Trophoblast cell (in vitro differentiated cells and primary cell): ENCODE measurements around the gene EPX.

Experiments used
- DNase-seq, 2 donors: peaks; one replicate each; pipeline ENCODE4 v3.0.0-alpha.2; 2016
- H2AFZ ChIP-seq: 2 replicates; pipeline ENCODE4 v1.6.1; 2013; ENCODE audit warnings: low read length, moderate library complexity, mild to moderate bottlenecking; ENCODE audit not compliant: insufficient read depth, poor library complexity
- H2AK5ac ChIP-seq: 2 replicates; pipeline ENCODE4 v1.6.1; 2013; ENCODE audit warnings: mild to moderate bottlenecking, low read length
- H2BK120ac ChIP-seq: 2 replicates; pipeline ENCODE4 v1.6.1; 2013; ENCODE audit warnings: low read length, mild to moderate bottlenecking, moderate library complexity; ENCODE audit not compliant: insufficient read depth, poor library complexity
- H2BK12ac ChIP-seq: 2 replicates; pipeline ENCODE4 v1.6.1; 2013; ENCODE audit warnings: mild to moderate bottlenecking, low read length, moderate library complexity
- H2BK5ac ChIP-seq: 2 replicates; pipeline ENCODE4 v1.6.1; 2013; ENCODE audit warnings: low read length, low read depth, moderate library complexity, mild to moderate bottlenecking; ENCODE audit not compliant: poor library complexity
- H3K14ac ChIP-seq: 2 replicates; pipeline ENCODE4 v1.6.1; 2013; ENCODE audit warnings: mild to moderate bottlenecking, low read length
- H3K18ac ChIP-seq: 2 replicates; pipeline ENCODE4 v1.6.1; 2013; ENCODE audit warnings: mild to moderate bottlenecking, low read length
- H3K23ac ChIP-seq: 2 replicates; pipeline ENCODE4 v1.6.1; 2013; ENCODE audit warnings: low read length
- H3K27ac ChIP-seq: 2 replicates; pipeline ENCODE4 v1.5.1; 2013; ENCODE audit warnings: low read depth, mild to moderate bottlenecking, inconsistent platforms, low read length, moderate library complexity
- H3K27me3 ChIP-seq: 2 replicates; pipeline ENCODE4 v1.6.1; 2013; ENCODE audit warnings: inconsistent platforms, mild to moderate bottlenecking, low read length, moderate library complexity; ENCODE audit not compliant: insufficient read depth
- H3K36me3 ChIP-seq, 2 experiments: 1 replicate in 1 of 2; 2 replicates in 1 of 2; pipeline ENCODE4 v1.6.1; 2013; ENCODE audit warnings: low read length in 2 of 2, mild to moderate bottlenecking in 2 of 2, moderate library complexity in 1 of 2; ENCODE audit not compliant: insufficient read depth in 2 of 2, control insufficient read depth in 1 of 2
- H3K4ac ChIP-seq: 2 replicates; pipeline ENCODE4 v1.6.1; 2013; ENCODE audit warnings: low read depth, mild to moderate bottlenecking, low read length, moderate library complexity
- H3K4me1 ChIP-seq, 2 experiments: 1 replicate in 1 of 2; 2 replicates in 1 of 2; pipeline ENCODE4 v1.6.1; 2013; ENCODE audit warnings: low read length in 2 of 2, mild to moderate bottlenecking in 2 of 2, moderate library complexity in 1 of 2; ENCODE audit not compliant: insufficient read depth in 2 of 2, control insufficient read depth in 1 of 2
- H3K4me2 ChIP-seq: 2 replicates; pipeline ENCODE4 v1.6.1; 2013; ENCODE audit warnings: inconsistent platforms, mild to moderate bottlenecking, low read length, moderate library complexity
- H3K4me3 ChIP-seq: 2 replicates; pipeline ENCODE4 v1.5.1; 2013; ENCODE audit warnings: mild to moderate bottlenecking, low read depth, low read length, inconsistent platforms
- H3K79me1 ChIP-seq: one replicate; pipeline ENCODE4 v1.6.1; 2013; ENCODE audit warnings: low read length
- H3K79me2 ChIP-seq: 2 replicates; pipeline ENCODE4 v1.6.1; 2013; ENCODE audit warnings: low read length, mild to moderate bottlenecking; ENCODE audit not compliant: control insufficient read depth, insufficient read depth, poor library complexity
- H3K9ac ChIP-seq: 2 replicates; pipeline ENCODE4 v1.6.1; 2013; ENCODE audit warnings: mild to moderate bottlenecking, low read length
- H3K9me3 ChIP-seq: 2 replicates; pipeline ENCODE4 v1.6.1; 2013; ENCODE audit warnings: low read depth, mild to moderate bottlenecking, control low read depth, inconsistent platforms, low read length; ENCODE audit not compliant: insufficient read depth
- H4K12ac ChIP-seq: 2 replicates; pipeline ENCODE4 v1.6.1; 2013; ENCODE audit warnings: low read depth, mild to moderate bottlenecking, low read length, moderate library complexity
- H4K8ac ChIP-seq: 2 replicates; pipeline ENCODE4 v1.6.1; 2013; ENCODE audit warnings: low read depth, mild to moderate bottlenecking, low read length, moderate library complexity
- H4K91ac ChIP-seq: one replicate; pipeline ENCODE4 v1.6.1; 2013; ENCODE audit warnings: low read depth, mild to moderate bottlenecking, low read length, moderate library complexity
- WGBS: extraction: QIAGEN DNeasy Blood & Tissue Kit; methylation state at CpG from one replicate; pipeline ENCODE4 v1.1.7; 2013; ENCODE audit warnings: missing lambda C conversion rate; ENCODE audit not compliant: insufficient read length, insufficient coverage; ENCODE audit errors: extremely low coverage; 5-methylcytosine and 5-hydroxymethylcytosine counted together

Gene EPX

DNA sequence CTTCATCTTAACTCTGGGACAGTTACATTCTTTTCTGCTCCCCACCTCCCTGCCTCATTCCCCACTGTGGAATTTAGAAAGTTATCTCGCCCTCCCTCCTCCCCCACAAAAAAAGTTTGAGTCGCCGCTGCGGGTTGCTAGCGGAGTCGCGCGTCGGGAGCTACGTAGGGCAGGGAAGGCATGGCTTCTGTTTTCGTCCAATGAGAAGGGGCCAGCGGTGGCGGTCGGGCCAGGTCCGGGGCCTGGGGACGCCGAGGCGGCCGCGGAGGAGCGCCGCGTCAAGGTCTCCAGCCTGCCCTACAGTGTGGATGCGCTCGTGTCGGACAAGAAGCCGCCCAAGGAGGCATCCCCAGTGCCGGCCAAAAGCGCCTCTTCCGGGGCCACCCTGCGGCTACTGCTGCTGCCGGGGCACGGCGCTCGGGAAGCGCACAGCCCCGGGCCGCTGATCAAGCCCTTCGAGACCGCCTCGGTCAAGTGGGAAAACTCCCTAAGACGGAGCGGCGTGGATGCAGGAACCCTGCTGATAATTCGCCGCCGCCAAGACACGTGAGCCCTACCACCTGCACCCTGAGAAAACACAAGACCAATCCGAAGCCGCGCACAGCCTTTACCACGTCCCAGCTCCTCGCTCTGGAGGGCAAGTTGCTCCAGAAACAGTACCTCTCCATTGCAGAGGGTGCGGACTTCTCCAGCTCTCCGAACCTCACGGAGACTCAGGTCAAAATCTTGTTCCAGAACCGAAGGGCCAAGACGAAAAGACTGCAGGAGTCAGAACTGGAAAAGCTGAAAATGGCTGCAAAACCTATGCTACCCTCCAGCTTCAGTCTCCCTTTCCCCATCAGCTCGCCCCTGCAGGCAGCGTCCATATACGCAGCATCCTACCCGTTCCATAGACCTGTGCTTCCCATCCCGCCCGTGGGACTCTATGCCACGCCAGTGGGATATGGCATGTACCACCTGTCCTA lies 35.4 kb upstream of the EPX start:
- WGBS: no CpG with 5 or more reads among the region's 65 CpGs
- no peak overlapping the region for H4K91ac ChIP-seq

DNA sequence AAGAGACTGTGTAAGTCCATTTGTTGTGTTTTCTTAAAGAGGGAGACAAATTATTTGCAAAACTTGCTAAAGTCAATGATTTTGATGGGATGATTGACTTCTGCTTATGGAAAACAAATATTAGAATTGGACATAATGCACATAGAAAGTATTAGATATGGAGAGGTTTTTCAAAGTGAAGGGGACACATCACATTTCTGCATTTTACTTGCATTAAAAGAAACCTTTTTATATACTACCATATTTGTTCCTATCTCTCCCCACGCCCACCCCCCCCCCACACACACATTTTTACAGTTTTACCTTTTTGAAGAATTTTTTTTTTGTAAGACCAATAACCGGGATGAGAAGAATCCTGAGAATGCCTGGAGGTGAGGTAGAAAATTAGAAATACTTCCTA lies 34.3 kb upstream of the EPX start:
- Histone ChIP-seq H4K8ac (no peak overlapping the region), H3K4ac (no peak overlapping the region), H3K23ac (no peak overlapping the region), H3K9me3 (peaks cover 3% of the 10 kb centered on the region), H3K4me1 (peaks cover 6 to 7% of the 10 kb centered on the region in 2 experiments), H3K4me3 (no peak overlapping the region), H3K18ac (no peak overlapping the region), H2BK5ac (no peak overlapping the region), H4K12ac (no peak overlapping the region), H2BK120ac (no peak overlapping the region), H3K79me2 (no peaks in the 10 kb centered on the region), H3K27me3 (peaks cover 13% of the 10 kb centered on the region), H2BK12ac (no peak overlapping the region), H2AFZ (no peak overlapping the region), H3K14ac (no peak overlapping the region), H3K79me1 (no peaks in the 10 kb centered on the region), H3K27ac (no peak overlapping the region), H2AK5ac (no peak overlapping the region), H4K91ac (no peak overlapping the region), H3K9ac (no peak overlapping the region), H3K4me2 (no peak overlapping the region), H3K36me3 (no peaks in the 10 kb centered on the region)
- no CpG with 5 or more reads among the region's 2 CpGs for WGBS
- DNase-seq: no peak

More for the DNA sequence above, 35.4 kb upstream of the EPX start:
- H3K4ac ChIP-seq: no peak overlapping the region
- H2AFZ ChIP-seq: peak overlapping the region; percentile 13
- H3K23ac ChIP-seq: no peak overlapping the region
- H2AK5ac ChIP-seq: no peak overlapping the region
- peak overlapping the region; percentile 53 for H3K4me3 ChIP-seq
- peak overlapping the region; percentile 59 for H3K4me2 ChIP-seq
- H4K12ac ChIP-seq: no peak overlapping the region
- peaks cover 13% of the 10 kb centered on the region for H3K27me3 ChIP-seq
- no peak overlapping the region for H3K9ac ChIP-seq
- no peak overlapping the region for H3K14ac ChIP-seq
- no peak overlapping the region for H2BK12ac ChIP-seq
- no peaks in the 10 kb centered on the region for H3K79me1 ChIP-seq
- no peak overlapping the region for H3K18ac ChIP-seq
- no peak overlapping the region for H2BK5ac ChIP-seq
- H2BK120ac ChIP-seq: no peak overlapping the region
- H3K27ac ChIP-seq: no peak overlapping the region
- peaks cover 3% of the 10 kb centered on the region for H3K9me3 ChIP-seq
- no peak overlapping the region for H4K8ac ChIP-seq
- H3K36me3 ChIP-seq: no peaks in the 10 kb centered on the region
- peaks cover 6 to 7% of the 10 kb centered on the region in 2 experiments for H3K4me1 ChIP-seq
- no peaks in the 10 kb centered on the region for H3K79me2 ChIP-seq
- DNase-seq: peak in 1 of 2 donors; percentile 34

GRCh38 chr17:58161566-58161965 lies 31.0 kb upstream of the EPX start:
- H2AK5ac ChIP-seq: no peak overlapping the region
- H3K18ac ChIP-seq: no peak overlapping the region
- no peak overlapping the region for H4K12ac ChIP-seq
- H3K9ac ChIP-seq: no peak overlapping the region
- no peaks in the 10 kb centered on the region for H3K9me3 ChIP-seq
- no peaks in the 10 kb centered on the region for H3K36me3 ChIP-seq
- no peak overlapping the region for H3K23ac ChIP-seq
- H3K4me3 ChIP-seq: no peak overlapping the region
- no peak for DNase-seq
- no peak overlapping the region for H2BK12ac ChIP-seq
- H3K14ac ChIP-seq: no peak overlapping the region
- no peaks in the 10 kb centered on the region for H3K79me1 ChIP-seq
- peaks cover 6 to 7% of the 10 kb centered on the region in 2 experiments for H3K4me1 ChIP-seq
- H4K91ac ChIP-seq: no peak overlapping the region
- H2BK5ac ChIP-seq: no peak overlapping the region
- H3K4ac ChIP-seq: no peak overlapping the region
- H3K79me2 ChIP-seq: no peaks in the 10 kb centered on the region
- H3K27ac ChIP-seq: no peak overlapping the region
- no CpG with 5 or more reads among the region's 3 CpGs for WGBS
- H2AFZ ChIP-seq: no peak overlapping the region
- no peak overlapping the region for H4K8ac ChIP-seq
- no peak overlapping the region for H3K4me2 ChIP-seq
- H2BK120ac ChIP-seq: no peak overlapping the region
- peaks cover 10% of the 10 kb centered on the region for H3K27me3 ChIP-seq

DNA sequence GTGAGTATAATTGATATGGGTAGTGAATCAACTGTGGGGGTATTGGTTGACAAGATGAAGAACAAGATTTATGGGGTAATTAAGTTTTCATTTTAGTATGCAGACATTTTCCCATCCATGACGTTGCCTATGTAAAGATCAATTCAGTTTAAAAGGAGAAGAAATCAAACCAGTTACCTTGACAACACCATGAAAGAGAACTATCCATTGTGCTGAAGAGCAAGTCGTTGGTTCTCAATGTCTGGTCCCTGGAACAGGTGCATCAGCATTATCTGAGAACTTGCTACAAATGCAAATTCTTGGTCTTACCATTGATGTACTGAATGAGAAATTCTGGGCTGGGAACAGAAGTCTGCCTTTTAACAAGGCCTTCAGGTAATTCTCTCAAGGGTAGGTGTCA lies 26.5 kb upstream of the EPX start:
- Histone ChIP-seq H4K8ac (no peak overlapping the region), H4K12ac (no peak overlapping the region), H3K9ac (no peak overlapping the region), H3K4me2 (no peak overlapping the region), H3K27ac (no peak overlapping the region), H3K23ac (no peak overlapping the region), H3K4ac (no peak overlapping the region), H4K91ac (no peak overlapping the region), H3K4me3 (no peak overlapping the region), H2BK12ac (no peak overlapping the region), H3K9me3 (no peaks in the 10 kb centered on the region), H3K36me3 (no peaks in the 10 kb centered on the region), H3K27me3 (no peaks in the 10 kb centered on the region), H2BK120ac (no peak overlapping the region), H2AK5ac (no peak overlapping the region), H3K14ac (no peak overlapping the region), H3K79me1 (no peaks in the 10 kb centered on the region), H2BK5ac (no peak overlapping the region), H2AFZ (no peak overlapping the region), H3K18ac (no peak overlapping the region), H3K4me1 (no peaks in the 10 kb centered on the region), H3K79me2 (no peaks in the 10 kb centered on the region)
- WGBS: no CpG with 5 or more reads among the region's 2 CpGs
- DNase-seq: no peak
